ENCODE data around the gene CASKIN1.

CASKIN1 gene

GRCh38 chr16:2209258-2210008 lies 13.0 kb upstream of the CASKIN1 start:
- Histone ChIP-seq H3K9me3 (ENCODE audit: control insufficient read depth, insufficient read depth, low read length) (no peaks in the 10 kb centered on the region), H3K4me1 (ENCODE audit: control insufficient read depth, insufficient read depth, low read length) (peaks cover 7% of the 10 kb centered on the region), H3K27ac (ENCODE audit: low read length) (no peak overlapping the region), H3K36me3 (ENCODE audit: control insufficient read depth, insufficient read depth, low read length) (peaks cover 37% of the 10 kb centered on the region), H3K27me3 (ENCODE audit: control insufficient read depth, insufficient read depth, low read length) (no peaks in the 10 kb centered on the region), H3K4me3 (ENCODE audit: low read length) (no peak overlapping the region)
- WGBS (ENCODE audit: insufficient coverage, insufficient read length): no CpG with 5 or more reads among the region's 29 CpGs
- no peak for DNase-seq (ENCODE audit: low read depth, low spot score)

DNA sequence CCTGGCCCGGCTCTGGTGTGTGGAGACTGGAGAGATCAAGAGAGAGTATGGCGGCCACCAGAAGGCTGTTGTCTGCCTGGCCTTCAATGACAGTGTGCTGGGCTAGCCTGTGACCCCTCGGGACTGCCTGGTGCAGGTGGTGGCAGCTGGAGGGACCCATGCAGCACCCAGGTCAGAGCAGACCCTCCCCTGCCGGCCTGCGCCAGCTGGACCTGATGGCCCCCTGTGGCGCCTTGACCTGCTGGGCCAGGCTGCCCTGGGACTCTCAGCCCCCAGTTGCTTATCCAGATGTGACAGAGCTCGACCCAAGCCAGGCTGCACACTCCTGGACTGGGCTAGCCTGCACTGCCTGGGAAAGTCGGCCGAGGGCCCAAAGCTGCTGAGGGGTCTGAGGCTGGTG lies 12.4 kb upstream of the CASKIN1 start:
- H3K4me1 ChIP-seq (ENCODE audit: control insufficient read depth, insufficient read depth, low read length): peaks cover 7% of the 10 kb centered on the region
- no peaks in the 10 kb centered on the region for H3K27me3 ChIP-seq (ENCODE audit: control insufficient read depth, insufficient read depth, low read length)
- WGBS (ENCODE audit: insufficient coverage, insufficient read length): no CpG with 5 or more reads among the region's 9 CpGs
- H3K27ac ChIP-seq (ENCODE audit: low read length): no peak overlapping the region
- no peaks in the 10 kb centered on the region for H3K9me3 ChIP-seq (ENCODE audit: control insufficient read depth, insufficient read depth, low read length)
- DNase-seq (ENCODE audit: low read depth, low spot score): no peak
- peaks cover 37% of the 10 kb centered on the region for H3K36me3 ChIP-seq (ENCODE audit: control insufficient read depth, insufficient read depth, low read length)
- H3K4me3 ChIP-seq (ENCODE audit: low read length): no peak overlapping the region

DNA sequence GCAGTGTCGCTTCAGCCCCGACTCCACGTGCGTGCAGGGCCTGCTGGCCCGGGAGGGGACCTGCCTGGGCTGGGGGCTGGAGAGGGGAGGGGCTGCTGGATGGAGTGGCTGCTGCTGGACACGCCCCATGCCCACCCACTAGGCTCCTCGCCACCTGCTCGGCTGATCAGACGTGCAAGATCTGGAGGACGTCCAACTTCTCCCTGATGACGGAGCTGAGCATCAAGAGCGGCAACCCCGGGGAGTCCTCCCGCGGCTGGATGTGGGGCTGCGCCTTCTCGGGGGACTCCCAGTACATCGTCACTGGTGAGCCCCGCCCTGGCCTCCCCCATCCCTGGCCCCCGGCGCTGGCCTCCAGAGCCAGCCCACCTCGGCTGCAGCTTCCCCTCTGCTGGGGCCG lies 11.9 kb upstream of the CASKIN1 start:
- Histone ChIP-seq H3K4me1 (ENCODE audit: control insufficient read depth, insufficient read depth, low read length) (peaks cover 7% of the 10 kb centered on the region), H3K36me3 (ENCODE audit: control insufficient read depth, insufficient read depth, low read length) (peaks cover 37% of the 10 kb centered on the region), H3K27me3 (ENCODE audit: control insufficient read depth, insufficient read depth, low read length) (no peaks in the 10 kb centered on the region), H3K27ac (ENCODE audit: low read length) (no peak overlapping the region), H3K9me3 (ENCODE audit: control insufficient read depth, insufficient read depth, low read length) (no peaks in the 10 kb centered on the region), H3K4me3 (ENCODE audit: low read length) (no peak overlapping the region)
- no peak for DNase-seq (ENCODE audit: low read depth, low spot score)
- WGBS (ENCODE audit: insufficient coverage, insufficient read length): no CpG with 5 or more reads among the region's 23 CpGs

- Histone ChIP-seq H3K36me3 (ENCODE audit: control insufficient read depth, insufficient read depth, low read length) (peaks cover 37% of the 10 kb centered on the region), H3K27me3 (ENCODE audit: control insufficient read depth, insufficient read depth, low read length) (no peaks in the 10 kb centered on the region), H3K4me1 (ENCODE audit: control insufficient read depth, insufficient read depth, low read length) (peaks cover 7% of the 10 kb centered on the region), H3K27ac (ENCODE audit: low read length) (no peak overlapping the region), H3K9me3 (ENCODE audit: control insufficient read depth, insufficient read depth, low read length) (no peaks in the 10 kb centered on the region), H3K4me3 (ENCODE audit: low read length) (no peak overlapping the region)
- no CpG with 5 or more reads among the region's 9 CpGs for WGBS (ENCODE audit: insufficient coverage, insufficient read length)
- no peak for DNase-seq (ENCODE audit: low read depth, low spot score)
Measured at GRCh38 chr16:2207872-2208271, 11.5 kb upstream of the CASKIN1 start.

DNA sequence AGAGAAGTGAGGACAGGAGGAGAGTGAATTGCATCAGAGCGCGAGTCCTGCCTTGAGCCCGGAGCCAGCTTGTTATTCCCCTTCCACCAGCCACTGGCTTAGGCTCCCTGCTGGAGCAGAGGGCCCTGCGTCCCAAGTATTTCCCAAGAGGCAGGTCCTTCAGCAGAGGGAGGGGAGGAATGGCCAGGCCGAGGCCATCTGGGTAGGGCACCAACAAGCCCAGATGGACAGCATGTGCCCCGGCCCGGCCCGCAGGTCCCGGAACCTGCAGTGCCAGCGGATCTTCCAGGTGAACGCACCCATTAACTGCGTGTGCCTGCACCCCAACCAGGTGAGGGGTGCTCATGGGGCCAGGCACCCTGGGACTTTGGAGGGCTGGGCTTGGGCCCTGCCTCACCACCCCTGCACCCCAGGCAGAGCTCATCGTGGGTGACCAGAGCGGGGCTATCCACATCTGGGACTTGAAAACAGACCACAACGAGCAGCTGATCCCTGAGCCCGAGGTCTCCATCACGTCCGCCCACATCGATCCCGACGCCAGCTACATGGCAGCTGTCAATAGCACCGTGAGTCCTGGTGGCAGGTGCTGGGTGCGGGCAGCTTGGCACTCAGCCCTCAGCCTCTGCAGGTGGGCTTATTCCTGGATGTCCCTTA lies 10.5 kb upstream of the CASKIN1 start:
- no peak overlapping the region for H3K4me3 ChIP-seq (ENCODE audit: low read length)

DNA sequence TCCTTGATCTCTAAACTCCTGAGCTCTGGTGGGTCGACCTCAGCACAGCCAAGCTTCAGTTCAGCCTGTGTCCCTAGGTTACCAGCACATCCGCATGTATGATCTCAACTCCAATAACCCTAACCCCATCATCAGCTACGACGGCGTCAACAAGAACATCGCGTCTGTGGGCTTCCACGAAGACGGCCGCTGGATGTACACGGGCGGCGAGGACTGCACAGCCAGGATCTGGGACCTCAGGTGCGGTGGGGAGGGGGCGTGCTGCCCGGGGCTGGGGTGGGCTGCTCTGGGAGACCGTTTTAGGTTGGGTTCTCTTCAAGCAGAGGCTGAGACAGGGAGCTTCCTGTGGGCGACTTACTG lies 10.0 kb upstream of the CASKIN1 start:
- Histone ChIP-seq H3K9me3 (ENCODE audit: control insufficient read depth, insufficient read depth, low read length) (no peaks in the 10 kb centered on the region), H3K27ac (ENCODE audit: low read length) (no peak overlapping the region)
- no CpG with 5 or more reads among the region's 18 CpGs for WGBS (ENCODE audit: insufficient coverage, insufficient read length)

More for the DNA sequence above, 10.5 kb upstream of the CASKIN1 start:
- Histone ChIP-seq H3K27ac (ENCODE audit: low read length) (no peak overlapping the region), H3K9me3 (ENCODE audit: control insufficient read depth, insufficient read depth, low read length) (no peaks in the 10 kb centered on the region), H3K4me1 (ENCODE audit: control insufficient read depth, insufficient read depth, low read length) (peaks cover 7% of the 10 kb centered on the region), H3K36me3 (ENCODE audit: control insufficient read depth, insufficient read depth, low read length) (peaks cover 28% of the 10 kb centered on the region), H3K27me3 (ENCODE audit: control insufficient read depth, insufficient read depth, low read length) (no peaks in the 10 kb centered on the region)
- DNase-seq (ENCODE audit: low read depth, low spot score): no peak
- WGBS (ENCODE audit: insufficient coverage, insufficient read length): no CpG with 5 or more reads among the region's 23 CpGs

DNA sequence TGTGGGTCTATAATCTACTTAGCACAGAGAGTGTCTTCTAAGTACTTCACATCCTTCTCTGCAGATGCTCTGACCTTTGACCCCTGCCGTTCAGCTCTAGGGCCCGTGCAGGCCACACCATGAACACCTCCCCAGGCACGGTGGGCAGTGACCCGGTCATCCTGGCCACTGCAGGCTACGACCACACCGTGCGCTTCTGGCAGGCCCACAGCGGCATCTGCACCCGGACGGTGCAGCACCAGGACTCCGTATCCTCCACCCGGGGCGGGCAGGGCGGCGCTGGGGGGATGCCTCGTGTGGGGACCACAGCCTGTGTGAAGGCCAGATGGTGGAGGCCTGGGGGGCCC lies 9.5 kb upstream of the CASKIN1 start:
- DNase-seq (ENCODE audit: low read depth, low spot score): no peak
- no peak overlapping the region for H3K27ac ChIP-seq (ENCODE audit: low read length)
- peaks cover 27% of the 10 kb centered on the region for H3K36me3 ChIP-seq (ENCODE audit: control insufficient read depth, insufficient read depth, low read length)
- peak overlapping the region; percentile 70 for H3K4me3 ChIP-seq (ENCODE audit: low read length)
- no CpG with 5 or more reads among the region's 16 CpGs for WGBS (ENCODE audit: insufficient coverage, insufficient read length)
- H3K27me3 ChIP-seq (ENCODE audit: control insufficient read depth, insufficient read depth, low read length): no peaks in the 10 kb centered on the region
- H3K4me1 ChIP-seq (ENCODE audit: control insufficient read depth, insufficient read depth, low read length): peaks cover 5% of the 10 kb centered on the region; the same call in 1 of the 2 replicates
- H3K9me3 ChIP-seq (ENCODE audit: control insufficient read depth, insufficient read depth, low read length): no peaks in the 10 kb centered on the region

More for the DNA sequence above, 10.0 kb upstream of the CASKIN1 start:
- peaks cover 7% of the 10 kb centered on the region for H3K4me1 ChIP-seq (ENCODE audit: control insufficient read depth, insufficient read depth, low read length)
- DNase-seq (ENCODE audit: low read depth, low spot score): no peak
- no peak overlapping the region; the same call in 1 of the 2 replicates for H3K4me3 ChIP-seq (ENCODE audit: low read length)
- peaks cover 27% of the 10 kb centered on the region for H3K36me3 ChIP-seq (ENCODE audit: control insufficient read depth, insufficient read depth, low read length)
- H3K27me3 ChIP-seq (ENCODE audit: control insufficient read depth, insufficient read depth, low read length): no peaks in the 10 kb centered on the region

- DNase-seq (ENCODE audit: low read depth, low spot score): no peak
- Histone ChIP-seq H3K4me3 (ENCODE audit: low read length) (peak within 1 kb of the TSS; percentile 70), H3K27me3 (ENCODE audit: control insufficient read depth, insufficient read depth, low read length) (no peaks in the 10 kb centered on the region), H3K27ac (ENCODE audit: low read length) (no peak within 1 kb of the TSS), H3K36me3 (ENCODE audit: control insufficient read depth, insufficient read depth, low read length) (peaks cover 27% of the 10 kb centered on the region), H3K9me3 (ENCODE audit: control insufficient read depth, insufficient read depth, low read length) (no peaks in the 10 kb centered on the region), H3K4me1 (ENCODE audit: control insufficient read depth, insufficient read depth, low read length) (peaks cover under 1% of the 10 kb centered on the region; the same call in 1 of the 2 replicates)
- no CpG with 5 or more reads among the region's 93 CpGs for WGBS (ENCODE audit: insufficient coverage, insufficient read length)
Measured at GRCh38 chr16:2205104-2205966, 8.9 kb upstream of the CASKIN1 start, which contains the start of gene MLST8. Gene MLST8 (plus strand): TSS chr16:2205454. CDS start chr16:2206086, 632 bp downstream.

GRCh38 chr16:2204416-2205103 lies 8.2 kb upstream of the CASKIN1 start:
- H3K36me3 ChIP-seq (ENCODE audit: control insufficient read depth, insufficient read depth, low read length): peaks cover 27% of the 10 kb centered on the region
- H3K27me3 ChIP-seq (ENCODE audit: control insufficient read depth, insufficient read depth, low read length): no peaks in the 10 kb centered on the region
- H3K4me3 ChIP-seq (ENCODE audit: low read length): peak overlapping the region; percentile 70; the same call in 1 of the 2 replicates
- H3K27ac ChIP-seq (ENCODE audit: low read length): no peak overlapping the region
- H3K4me1 ChIP-seq (ENCODE audit: control insufficient read depth, insufficient read depth, low read length): no peaks in the 10 kb centered on the region; the same call in 1 of the 2 replicates
- DNase-seq (ENCODE audit: low read depth, low spot score): no peak
- H3K9me3 ChIP-seq (ENCODE audit: control insufficient read depth, insufficient read depth, low read length): no peaks in the 10 kb centered on the region
- 100% methylated on average over 4 of the region's 13 CpGs for WGBS (ENCODE audit: insufficient coverage, insufficient read length)
